Motor neuron (in vitro differentiated cells): Measurements from ENCODE around the gene IRF6. TPM values are rescaled to one million over a fixed set of nuclear protein-coding genes. Genes with fewer than 3 reads are reported as not detected.
A peak's percentile ranks its signal among the peaks of the same experiment; 100 is the strongest.

ENCODE experiments used
- ATAC-seq, 8 experiments: fragments of 200-7000 bp; cut with Tn5 transposase; replicated peaks in 6 of 8; 2 replicates each; pipeline ENCODE4 v1.8.0; 2021; ENCODE audit warnings: mild to moderate bottlenecking in 8 of 8, moderate library complexity in 8 of 8
- H3K27ac ChIP-seq, 2 donors: fragments of 250-450 bp; sonication (Bioruptor Pico); 2 replicates each; pipeline ENCODE4 v1.9.0; 2021; ENCODE audit warnings: antibody characterized with exemption in 2 of 2, mild to moderate bottlenecking in 2 of 2, moderate library complexity in 1 of 2
- H3K4me1 ChIP-seq, 2 donors: fragments of 250-450 bp; sonication (Bioruptor Pico); replicated peaks in 1 of 2; 2 replicates each; pipeline ENCODE4 v1.6.1; 2021; ENCODE audit warnings: antibody characterized with exemption in 2 of 2, mild to moderate bottlenecking in 2 of 2, moderate library complexity in 1 of 2
- H3K4me3 ChIP-seq, 5 donors: fragments of 250-450 bp; sonication (Bioruptor Pico); 2 replicates each; pipeline ENCODE4 v1.9.0; 2021; ENCODE audit warnings: antibody characterized with exemption in 5 of 5, mild to moderate bottlenecking in 5 of 5, moderate library complexity in 4 of 5
- WGBS, 10 experiments: fragments of 450-650 bp; shearing (Covaris generic); methylation state at CpG; one replicate each; pipeline ENCODE4 v1.0.0; 2022; 5-methylcytosine and 5-hydroxymethylcytosine counted together
- in situ Hi-C, 9 experiments: fragments of 400-800 bp; cut with MboI; loops; one replicate each; pipeline ENCODE4 v1.15.0; 2021; ENCODE audit warnings: low sequenced_read_pairs in 9 of 9, low pct_unique_long_range_greater_than_20kb in 2 of 9; ENCODE audit not compliant: unreplicated experiment in 9 of 9
- total RNA-seq, 8 experiments: library from RNA; unstranded; fragments of 300-600 nt; gene quantifications; 2 replicates each; pipeline versions ENCODE4 v1.2.3 to v1.2.4, GENCODE V29; 2022

The IRF6 gene
- total RNA-seq, 8 experiments from 2014 or later: 0.04 to 0.66 (median 0.27) TPM; not detected in 3

GRCh38 chr1:209743145-209743482 is 62.8 kb downstream of the IRF6 start:
- 33 to 100% (median 73%) methylated on average over 1 to 2 of the region's 2 CpGs; no CpG with 5 or more reads in 3 of the 10 experiments for whole genome bisulfite sequencing, 10 experiments
- Histone ChIP-seq H3K4me3 (no peak overlapping the region), H3K4me1 (peaks cover 0 to 6% of the 10 kb centered on the region in 2 donors), H3K27ac (no peak overlapping the region)
- in situ Hi-C loops: no loop called here
- ATAC-seq: peak in 2 of 8 experiments; percentile 16 to 21

GRCh38 chr1:209742409-209743144 is 63.4 kb downstream of the IRF6 start:
- in situ Hi-C loops: no loop called here
- ATAC-seq: peak in 4 of 8 experiments; percentile 7 to 90 (median 59)
- Histone ChIP-seq H3K27ac (no peak overlapping the region), H3K4me3 (no peak overlapping the region), H3K4me1 (peaks cover 0 to 6% of the 10 kb centered on the region in 2 donors)
- 7 to 83% (median 50%) methylated on average over 1 to 8 of the region's 8 CpGs for WGBS, 10 experiments

GRCh38 chr1:209741889-209742288 is 64.1 kb downstream of the IRF6 start:
- ATAC-seq: no peak
- H3K4me3 ChIP-seq: no peak overlapping the region
- WGBS, 10 experiments: 51 to 100% (median 67%) methylated on average over 1 to 2 of the region's 2 CpGs; no CpG with 5 or more reads in 1 of the 10 experiments
- in situ Hi-C loops: no loop called here
- peaks cover 0 to 4% of the 10 kb centered on the region in 2 donors for H3K4me1 ChIP-seq
- no peak overlapping the region for H3K27ac ChIP-seq

GRCh38 chr1:209741193-209741592 is 64.7 kb downstream of the IRF6 start:
- Histone ChIP-seq H3K27ac (no peak overlapping the region), H3K4me3 (no peak overlapping the region), H3K4me1 (no peaks in the 10 kb centered on the region)
- no peak for ATAC-seq
- in situ Hi-C loops: no loop called here
- 55 to 84% (median 79%) methylated on average over 1 to 3 of the region's 3 CpGs; no CpG with 5 or more reads in 3 of the 10 experiments for WGBS, 10 experiments

GRCh38 chr1:209738270-209738669 is 67.7 kb downstream of the IRF6 start:
- H3K27ac ChIP-seq: no peak overlapping the region
- H3K4me1 ChIP-seq: no peaks in the 10 kb centered on the region
- in situ Hi-C loops: no loop called here
- H3K4me3 ChIP-seq: no peak overlapping the region
- WGBS, 10 experiments: 0 to 100% (median 85%) methylated on average over 1 of the region's 1 CpG; no CpG with 5 or more reads in 4 of the 10 experiments
- peak in 1 of 8 experiments; percentile 97 for ATAC-seq

- ATAC-seq: no peak
- in situ Hi-C loops: no loop called here
- no peak overlapping the region for H3K4me3 ChIP-seq
- no peak overlapping the region for H3K27ac ChIP-seq
- H3K4me1 ChIP-seq: peaks cover 0 to 5% of the 10 kb centered on the region in 2 donors
- 17 to 84% (median 52%) methylated on average over 1 to 5 of the region's 5 CpGs for WGBS, 10 experiments
Observed at GRCh38 chr1:209737118-209737505, 68.8 kb downstream of the IRF6 start.

GRCh38 chr1:209736490-209737117 is 69.3 kb downstream of the IRF6 start:
- WGBS, 10 experiments: 27 to 91% (median 61%) methylated on average over 1 to 3 of the region's 3 CpGs; no CpG with 5 or more reads in 1 of the 10 experiments
- in situ Hi-C loops: no loop called here
- Histone ChIP-seq H3K4me3 (no peak overlapping the region), H3K4me1 (peaks cover 0 to 5% of the 10 kb centered on the region in 2 donors), H3K27ac (no peak overlapping the region)
- peak in 2 of 8 experiments; percentile 34 to 61 for ATAC-seq

Other genes with a start within 250 kb of the IRF6 start
- gene CAMK1G, start 222.4 kb downstream of the IRF6 start, total RNA-seq: 1 to 10 TPM in 5 of 8 experiments, under 1 TPM in 1, not detected in 2; 0.21 to 7.0 (median 4.3) TPM
- 10 to 100 TPM in 1 of 8 experiments, 1 to 10 TPM in 3, under 1 TPM in 4; 0.13 to 51.2 (median 1.0) TPM for gene LAMB3, start 153.7 kb downstream of the IRF6 start, total RNA-seq
- gene G0S2, start 130.7 kb downstream of the IRF6 start, total RNA-seq: 100 to 1,000 TPM in 1 of 8 experiments, 10 to 100 TPM in 5, 1 to 10 TPM in 2; 4.1 to 865 (median 21.4) TPM
- 100 to 1,000 TPM in 1 of 8 experiments, 1 to 10 TPM in 1, under 1 TPM in 1, not detected in 5; 0.63 to 114 (median 2.8) TPM for gene HSD11B1, start 101.3 kb downstream of the IRF6 start, total RNA-seq
- 1 to 10 TPM in 3 of 8 experiments, under 1 TPM in 5; 0.20 to 1.6 (median 0.64) TPM for gene TRAF3IP3, start 50.1 kb downstream of the IRF6 start, total RNA-seq
- 1 to 10 TPM; 2.2 to 6.3 (median 3.4) TPM for gene C1orf74, start 21.6 kb downstream of the IRF6 start, total RNA-seq
- 10 to 100 TPM in 3 of 8 experiments, 1 to 10 TPM in 5; 6.3 to 11.9 (median 8.7) TPM for gene UTP25, start 21.8 kb upstream of the IRF6 start, total RNA-seq
- gene SYT14, start 132.1 kb upstream of the IRF6 start, total RNA-seq: 10 to 100 TPM in 6 of 8 experiments, 1 to 10 TPM in 2; 6.6 to 17.8 (median 14.1) TPM